Pulmonary artery endothelial cell (primary cell): ENCODE measurements around the gene LY86. TPM values are rescaled to one million over a fixed set of nuclear protein-coding genes. Genes with fewer than 3 reads are reported as not detected.

ENCODE experiments used
- DNase-seq: peaks from one replicate; pipeline ENCODE4 v3.0.0-alpha.2; 2011; ENCODE audit warnings: low read depth, low spot score
- total RNA-seq: library from RNA; depleted of rRNA; stranded (reverse); fragments of >200 nt; gene quantifications from 2 replicates; pipeline ENCODE4 v1.2.3, GENCODE V29; 2014

The LY86 gene
- total RNA-seq, 1 donor from 2014 or later = not detected

DNA sequence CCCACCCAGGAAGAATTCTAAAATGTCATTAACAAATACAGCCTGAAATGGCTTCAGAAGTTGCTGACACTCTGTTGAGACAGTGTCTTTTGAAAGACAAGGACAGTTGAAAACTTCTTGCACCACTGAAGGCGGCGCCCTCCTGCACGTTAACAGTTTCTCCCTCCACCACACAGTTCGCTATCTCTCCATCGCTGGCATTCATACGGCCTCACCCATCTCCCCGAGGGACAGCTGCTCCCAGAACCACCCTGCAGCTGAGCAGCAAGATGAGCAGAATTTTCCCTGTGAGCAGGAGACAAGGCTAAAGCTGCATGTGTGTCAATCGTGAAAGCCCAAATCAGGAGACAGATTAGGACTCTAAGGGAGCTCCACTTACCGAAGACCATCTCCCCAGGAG is 113.3 kb downstream of the LY86 start:
- no peak for DNase-seq

- DNase-seq = no peak
These were observed 115.2 kb downstream of the LY86 start for GRCh38 chr6:6703699-6704098.
